ENCODE results near the gene CELF4.
"Not testable (repeated sequence)": the region's sequence is repeated elsewhere in the genome, so short reads cannot be mapped to it uniquely, and the experiment has no call there.

CELF4 gene

GRCh38 chr18:37390687-37391086 lies 174.9 kb downstream of the CELF4 start:
- DNase-seq (ENCODE audit: low read depth) = no peak

- DNase-seq (ENCODE audit: low read depth) = no peak
Measured at GRCh38 chr18:37389684-37390368, 175.8 kb downstream of the CELF4 start.

- DNase-seq (ENCODE audit: low read depth) = no peak
Measured at GRCh38 chr18:37389041-37389440, 176.6 kb downstream of the CELF4 start.

GRCh38 chr18:37388413-37388812 lies 177.2 kb downstream of the CELF4 start:
- DNase-seq (ENCODE audit: low read depth) = no peak

GRCh38 chr18:37385846-37386778 lies 179.5 kb downstream of the CELF4 start:
- DNase-seq (ENCODE audit: low read depth) = no peak

GRCh38 chr18:37383846-37384595 lies 181.6 kb downstream of the CELF4 start:
- no peak for DNase-seq (ENCODE audit: low read depth)

- no peak for DNase-seq (ENCODE audit: low read depth)
Measured at GRCh38 chr18:37383036-37383785, 182.4 kb downstream of the CELF4 start.

GRCh38 chr18:37381554-37381953 lies 184.0 kb downstream of the CELF4 start:
- DNase-seq (ENCODE audit: low read depth) = no peak

- DNase-seq (ENCODE audit: low read depth) = no peak
Measured at GRCh38 chr18:37380546-37381110, 185.0 kb downstream of the CELF4 start.

- DNase-seq (ENCODE audit: low read depth) = no peak
Measured at GRCh38 chr18:37378336-37379010, 187.1 kb downstream of the CELF4 start.

GRCh38 chr18:37375181-37375580 lies 190.4 kb downstream of the CELF4 start:
- no peak for DNase-seq (ENCODE audit: low read depth)

GRCh38 chr18:37368110-37368954 lies 197.3 kb downstream of the CELF4 start:
- no peak for DNase-seq (ENCODE audit: low read depth)

GRCh38 chr18:37364237-37364636 lies 201.4 kb downstream of the CELF4 start:
- DNase-seq (ENCODE audit: low read depth) = no peak

GRCh38 chr18:37362158-37362890 lies 203.3 kb downstream of the CELF4 start:
- no peak for DNase-seq (ENCODE audit: low read depth)

GRCh38 chr18:37361335-37362157 lies 204.1 kb downstream of the CELF4 start:
- no peak for DNase-seq (ENCODE audit: low read depth)

- not testable (repeated sequence) for DNase-seq (ENCODE audit: low read depth)
Measured at GRCh38 chr18:37358061-37358460, 207.5 kb downstream of the CELF4 start.

GRCh38 chr18:37355772-37356171 lies 209.8 kb downstream of the CELF4 start:
- DNase-seq (ENCODE audit: low read depth) = no peak

- no peak for DNase-seq (ENCODE audit: low read depth)
Measured at GRCh38 chr18:37351110-37351509, 214.5 kb downstream of the CELF4 start.
